CD4-positive, CD25-positive, alpha-beta regulatory T cell (primary cell): ENCODE data around the gene ARL4A. TPM values are rescaled to one million over a fixed set of nuclear protein-coding genes. Genes with fewer than 3 reads are reported as not detected.

Experiments used
- ATAC-seq, 2 donors: fragments of 150-1000 bp; cut with Tn5 transposase; one replicate each; pipeline ENCODE4 v1.10.0; 2021; ENCODE audit warnings: low read depth in 2 of 2, moderate number of reproducible peaks in 2 of 2, moderate library complexity in 1 of 2
- DNase-seq, 3 donors: peaks; one replicate each; pipeline versions ENCODE4 v3.0.0 to v3.0.0-alpha.2; 2012 to 2022; ENCODE audit warnings: mixed read lengths in 1 of 3
- H3K27ac ChIP-seq: one replicate; pipeline ENCODE4 v1.7.0; 2013; ENCODE audit warnings: mild to moderate bottlenecking, low read length; ENCODE audit not compliant: insufficient read depth, poor library complexity, severe bottlenecking
- H3K27me3 ChIP-seq: one replicate; pipeline ENCODE4 v1.7.0; 2013; ENCODE audit warnings: low read length; ENCODE audit not compliant: control insufficient read depth, insufficient read depth
- H3K36me3 ChIP-seq: one replicate; pipeline ENCODE4 v1.7.0; 2013; ENCODE audit warnings: mild to moderate bottlenecking, low read length, moderate library complexity; ENCODE audit not compliant: control insufficient read depth, insufficient read depth
- H3K4me1 ChIP-seq: 2 replicates; pipeline ENCODE4 v1.7.0; 2013; ENCODE audit warnings: mild to moderate bottlenecking, low read length; ENCODE audit not compliant: insufficient read depth, control insufficient read depth, poor library complexity, severe bottlenecking
- H3K4me3 ChIP-seq: one replicate; pipeline ENCODE4 v1.7.0; 2013; ENCODE audit warnings: low read depth, mild to moderate bottlenecking, low read length, moderate library complexity
- H3K9me3 ChIP-seq, 2 experiments: 1 replicate in 1 of 2; 2 replicates in 1 of 2; pipeline ENCODE4 v1.7.0; 2013; ENCODE audit warnings: low read length in 2 of 2, mild to moderate bottlenecking in 1 of 2, moderate library complexity in 1 of 2; ENCODE audit not compliant: control insufficient read depth in 2 of 2
- H3K27ac Mint-ChIP-seq, 3 donors: one replicate each; pipeline ENCODE4 v1.8.0; 2020 to 2022; ENCODE audit warnings: mild to moderate bottlenecking in 3 of 3, mixed read lengths in 3 of 3, moderate library complexity in 2 of 3
- H3K27me3 Mint-ChIP-seq: one replicate; pipeline ENCODE4 v1.8.0; 2022; ENCODE audit warnings: mild to moderate bottlenecking, mixed read lengths
- H3K36me3 Mint-ChIP-seq: one replicate; pipeline ENCODE4 v1.8.0; 2020; ENCODE audit warnings: mixed read lengths
- H3K4me1 Mint-ChIP-seq, 4 donors: one replicate each; pipeline ENCODE4 v1.8.0; 2020 to 2022; ENCODE audit warnings: mixed read lengths in 4 of 4, mild to moderate bottlenecking in 1 of 4
- H3K4me3 Mint-ChIP-seq, 4 donors: one replicate each; pipeline ENCODE4 v1.8.0; 2020 to 2022; ENCODE audit warnings: mild to moderate bottlenecking in 4 of 4, mixed read lengths in 4 of 4, moderate library complexity in 3 of 4
- H3K9me3 Mint-ChIP-seq, 7 donors: one replicate each; pipeline ENCODE4 v1.8.0; 2020 to 2022; ENCODE audit warnings: mixed read lengths in 7 of 7, mild to moderate bottlenecking in 3 of 7, moderate library complexity in 2 of 7
- polyA plus RNA-seq, 4 donors: library from polyadenylated mRNA; unstranded; fragments of 300-500 nt; fragmentation: Illumina TruSeq; gene quantifications; one replicate each; pipeline ENCODE4 v1.2.3, GENCODE V29; 2021
- total RNA-seq: library from RNA; stranded (reverse); gene quantifications from one replicate; pipeline ENCODE4 v1.2.3, GENCODE V29; 2022

The ARL4A gene
- total and polyA plus RNA-seq, 5 donors from 2014 or later: 28.6 to 52.0 (median 34.1) TPM

DNA sequence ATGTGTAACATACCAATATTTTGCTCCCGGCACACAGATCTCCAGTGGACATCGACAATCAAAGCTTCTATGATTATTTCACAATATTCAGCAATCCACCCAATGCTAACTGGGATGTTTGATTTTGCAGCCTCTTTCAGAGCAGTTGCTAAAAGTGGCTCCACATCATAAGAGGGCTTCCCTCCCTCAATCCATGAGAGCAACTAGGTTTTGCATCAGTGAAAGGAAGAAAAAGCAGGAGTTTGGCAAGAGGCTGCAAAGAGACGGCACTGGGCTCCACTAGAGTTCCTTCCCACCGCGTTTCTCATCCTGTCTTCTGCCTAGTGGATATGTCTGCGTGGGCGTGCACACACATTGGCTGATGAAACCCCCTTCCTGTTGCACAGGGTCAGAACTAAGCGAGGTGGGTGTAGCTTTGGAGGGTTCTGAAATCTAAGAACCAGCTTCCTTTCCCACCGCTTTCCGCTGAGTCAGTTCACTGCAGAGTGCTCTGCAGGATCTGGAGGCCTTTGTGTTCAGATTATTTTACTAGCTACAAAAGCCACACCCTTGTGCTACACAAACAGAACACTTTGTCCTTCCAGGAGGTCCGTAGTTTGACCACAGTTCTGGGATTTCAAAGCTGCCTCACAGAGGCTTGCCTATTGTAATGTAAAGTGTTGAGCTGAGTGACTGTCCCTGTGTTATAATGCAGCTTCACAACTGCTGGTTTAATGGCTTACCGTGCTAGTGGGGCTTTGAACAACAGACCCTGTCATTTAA, 28.1 kb downstream of the ARL4A start:
- H3K4me1 Mint-ChIP-seq: peaks cover 0 to 28% (median 5%) of the 10 kb centered on the region in 4 donors
- Histone ChIP-seq H3K4me3 (no peak overlapping the region), H3K9me3 (no peaks in the 10 kb centered on the region), H3K27ac (no peak overlapping the region), H3K27me3 (no peaks in the 10 kb centered on the region), H3K36me3 (no peaks in the 10 kb centered on the region), H3K4me1 (peaks cover 8% of the 10 kb centered on the region)
- H3K36me3 Mint-ChIP-seq: no peaks in the 10 kb centered on the region
- peak; percentile 43 to 46 for ATAC-seq
- peaks cover 0 to 2% (median 0%) of the 10 kb centered on the region in 7 donors for H3K9me3 Mint-ChIP-seq
- peaks cover 4% of the 10 kb centered on the region for H3K27me3 Mint-ChIP-seq
- H3K4me3 Mint-ChIP-seq: no peak overlapping the region
- peak overlapping the region in 2 of 3 donors; percentile 3 to 23 for H3K27ac Mint-ChIP-seq
- DNase-seq: peak in 1 of 3 donors; percentile 67

- H3K27ac Mint-ChIP-seq: peak overlapping the region in 1 of 3 donors; percentile 57
- peaks cover 0 to 28% (median 5%) of the 10 kb centered on the region in 4 donors for H3K4me1 Mint-ChIP-seq
- no peaks in the 10 kb centered on the region for H3K36me3 Mint-ChIP-seq
- Histone ChIP-seq H3K9me3 (no peaks in the 10 kb centered on the region), H3K4me3 (no peak overlapping the region), H3K27ac (no peak overlapping the region), H3K4me1 (peaks cover 8% of the 10 kb centered on the region), H3K36me3 (no peaks in the 10 kb centered on the region), H3K27me3 (no peaks in the 10 kb centered on the region)
- H3K9me3 Mint-ChIP-seq: peaks cover 0 to 2% (median 0%) of the 10 kb centered on the region in 7 donors
- DNase-seq (no peak), ATAC-seq (no peak)
- H3K4me3 Mint-ChIP-seq: no peak overlapping the region
- peaks cover 4% of the 10 kb centered on the region for H3K27me3 Mint-ChIP-seq
Observed at GRCh38 chr7:12716134-12716681, 28.8 kb downstream of the ARL4A start.

DNA sequence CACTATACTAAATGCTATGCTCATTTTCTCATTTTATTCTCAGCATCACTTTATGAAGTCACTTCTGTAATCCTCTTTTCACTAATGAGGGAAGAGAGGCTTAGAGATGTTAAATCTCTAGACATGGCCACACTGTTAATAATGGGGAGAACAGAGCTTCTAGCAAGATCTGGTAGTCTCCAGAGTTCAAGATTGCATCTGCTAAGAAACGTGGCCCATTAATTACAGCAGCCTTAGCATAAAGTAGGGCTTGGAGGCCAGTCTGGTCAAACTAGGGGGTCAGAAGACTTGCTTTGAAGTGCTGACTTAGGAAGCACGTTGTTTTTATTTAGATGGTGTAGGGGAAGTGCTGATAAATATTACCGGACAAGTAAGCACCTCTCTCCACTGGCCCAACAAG, 29.3 kb downstream of the ARL4A start:
- H3K27me3 ChIP-seq: no peaks in the 10 kb centered on the region
- no peak overlapping the region for H3K4me3 ChIP-seq
- ATAC-seq: no peak
- H3K36me3 ChIP-seq: no peaks in the 10 kb centered on the region
- Mint-ChIP-seq H3K36me3 (no peaks in the 10 kb centered on the region), H3K4me1 (peaks cover 0 to 28% (median 5%) of the 10 kb centered on the region in 4 donors), H3K9me3 (peaks cover 0 to 2% (median 0%) of the 10 kb centered on the region in 7 donors), H3K27me3 (peaks cover 4% of the 10 kb centered on the region), H3K4me3 (no peak overlapping the region), H3K27ac (peak overlapping the region in 1 of 3 donors; percentile 2)
- peaks cover 8% of the 10 kb centered on the region for H3K4me1 ChIP-seq
- no peak for DNase-seq
- H3K9me3 ChIP-seq: no peaks in the 10 kb centered on the region
- H3K27ac ChIP-seq: no peak overlapping the region

DNA sequence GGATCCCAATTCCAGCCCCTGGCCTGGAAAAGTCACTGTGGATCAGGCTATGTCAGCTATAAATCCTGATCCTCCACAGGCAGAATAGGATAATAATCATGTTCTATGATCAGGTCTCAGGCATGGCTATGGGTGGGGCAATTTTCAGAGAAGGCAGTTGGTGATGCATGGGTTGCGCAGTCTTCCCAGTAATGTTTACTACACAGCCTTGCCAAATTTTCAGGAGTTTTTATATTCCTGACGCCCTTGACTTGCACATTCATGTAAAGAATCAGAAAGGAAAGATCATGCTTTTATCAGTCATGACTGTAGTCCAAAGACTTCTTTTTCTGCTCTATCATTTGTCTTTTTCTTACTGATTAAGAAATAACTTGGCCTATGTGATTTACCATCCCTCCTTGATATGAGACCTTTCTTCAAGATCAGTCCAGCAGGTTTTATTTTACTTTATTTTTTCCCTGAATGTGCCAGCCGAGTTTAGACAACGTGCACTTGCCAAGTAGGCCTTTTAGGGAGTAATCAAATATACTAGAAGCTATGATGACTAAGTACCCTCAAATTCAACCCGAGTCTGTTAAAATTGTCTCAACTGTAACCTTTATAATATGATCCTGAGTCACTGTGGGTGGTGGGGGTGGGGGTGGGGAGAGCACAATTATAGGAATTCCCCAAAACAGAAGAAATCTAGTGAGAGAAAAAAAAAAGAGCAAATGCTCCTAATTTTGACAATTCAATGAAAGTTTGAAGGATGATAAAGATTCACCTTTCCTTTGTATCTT, 31.9 kb downstream of the ARL4A start:
- DNase-seq (no peak), ATAC-seq (no peak)
- Mint-ChIP-seq H3K36me3 (no peaks in the 10 kb centered on the region), H3K27me3 (peaks cover 4% of the 10 kb centered on the region), H3K4me3 (no peak overlapping the region), H3K9me3 (peaks cover 0 to 2% (median 0%) of the 10 kb centered on the region in 7 donors), H3K4me1 (peaks cover 0 to 37% (median 11%) of the 10 kb centered on the region in 4 donors), H3K27ac (peak overlapping the region in 2 of 3 donors; percentile 3 to 48)
- Histone ChIP-seq H3K4me1 (peaks cover 8% of the 10 kb centered on the region), H3K27ac (no peak overlapping the region), H3K9me3 (no peaks in the 10 kb centered on the region), H3K4me3 (no peak overlapping the region), H3K27me3 (no peaks in the 10 kb centered on the region), H3K36me3 (no peaks in the 10 kb centered on the region)

GRCh38 chr7:12719981-12720865, 32.8 kb downstream of the ARL4A start:
- Mint-ChIP-seq H3K4me3 (no peak overlapping the region), H3K27ac (peak overlapping the region in 1 of 3 donors; percentile 41), H3K4me1 (peaks cover 0 to 36% (median 11%) of the 10 kb centered on the region in 4 donors), H3K36me3 (no peaks in the 10 kb centered on the region), H3K27me3 (peaks cover 4% of the 10 kb centered on the region), H3K9me3 (peaks cover 0 to 2% (median 0%) of the 10 kb centered on the region in 7 donors)
- Histone ChIP-seq H3K36me3 (no peaks in the 10 kb centered on the region), H3K27ac (no peak overlapping the region), H3K4me1 (peaks cover 8% of the 10 kb centered on the region), H3K9me3 (no peaks in the 10 kb centered on the region), H3K4me3 (no peak overlapping the region), H3K27me3 (no peaks in the 10 kb centered on the region)
- DNase-seq (peak in 1 of 3 donors; percentile 27), ATAC-seq (no peak)

DNA sequence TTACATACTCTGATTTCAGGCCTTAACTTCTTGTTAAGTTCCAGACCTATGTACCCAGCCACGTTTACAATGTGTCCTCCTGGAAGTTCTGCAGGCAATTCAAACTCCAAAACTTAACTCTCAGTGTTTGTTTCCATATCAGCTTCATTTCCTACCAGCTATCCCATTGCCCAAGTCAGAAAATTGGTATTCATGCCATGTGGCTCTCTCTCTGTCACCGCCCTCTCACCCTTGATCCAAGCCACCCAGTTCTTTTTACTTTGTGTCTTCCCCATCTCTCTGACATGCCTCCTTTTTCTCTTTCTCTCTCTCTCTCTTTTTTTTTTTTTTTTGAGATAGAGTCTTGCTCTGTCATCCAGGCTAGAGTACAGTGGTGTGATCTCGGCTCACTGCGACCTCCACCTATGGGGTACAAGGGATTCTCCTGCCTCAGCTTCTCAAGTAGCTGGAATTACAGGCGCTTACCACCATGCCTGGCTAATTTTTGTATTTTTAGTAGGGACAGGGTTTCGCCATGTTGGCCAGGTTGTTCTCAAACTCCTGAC, 33.9 kb downstream of the ARL4A start:
- H3K9me3 Mint-ChIP-seq: peaks cover 0 to 2% (median 0%) of the 10 kb centered on the region in 7 donors
- H3K4me3 ChIP-seq: no peak overlapping the region
- H3K36me3 Mint-ChIP-seq: no peaks in the 10 kb centered on the region
- H3K4me1 ChIP-seq: peaks cover 8% of the 10 kb centered on the region
- no peaks in the 10 kb centered on the region for H3K9me3 ChIP-seq
- DNase-seq (no peak), ATAC-seq (no peak)
- no peak overlapping the region for H3K4me3 Mint-ChIP-seq
- no peaks in the 10 kb centered on the region for H3K36me3 ChIP-seq
- peaks cover 0 to 26% (median 9%) of the 10 kb centered on the region in 4 donors for H3K4me1 Mint-ChIP-seq
- H3K27ac ChIP-seq: no peak overlapping the region
- H3K27ac Mint-ChIP-seq: peak overlapping the region in 1 of 3 donors; percentile 53
- no peaks in the 10 kb centered on the region for H3K27me3 ChIP-seq
- peaks cover 4% of the 10 kb centered on the region for H3K27me3 Mint-ChIP-seq

- Mint-ChIP-seq H3K4me3 (no peak overlapping the region), H3K27ac (peak overlapping the region in 1 of 3 donors; percentile 53)
Observed at GRCh38 chr7:12722136-12722535, 34.7 kb downstream of the ARL4A start.

More at GRCh38 chr7:12722136-12722535, 34.7 kb downstream of the ARL4A start:
- H3K4me1 Mint-ChIP-seq: peaks cover 0 to 20% (median 8%) of the 10 kb centered on the region in 4 donors
- Histone ChIP-seq H3K9me3 (no peaks in the 10 kb centered on the region), H3K36me3 (no peaks in the 10 kb centered on the region), H3K27me3 (no peaks in the 10 kb centered on the region), H3K4me1 (peaks cover 8% of the 10 kb centered on the region), H3K4me3 (no peak overlapping the region), H3K27ac (no peak overlapping the region)
- peaks cover 0 to 2% (median 0%) of the 10 kb centered on the region in 7 donors for H3K9me3 Mint-ChIP-seq
- no peak for ATAC-seq
- peaks cover 2% of the 10 kb centered on the region for H3K27me3 Mint-ChIP-seq
- DNase-seq: no peak
- H3K36me3 Mint-ChIP-seq: no peaks in the 10 kb centered on the region
